ENCODE measurements around the gene ARFGEF2. TPM values are rescaled to one million over a fixed set of nuclear protein-coding genes. Genes with fewer than 3 reads are reported as not detected.
A peak's percentile ranks its signal among the peaks of the same experiment; 100 is the strongest.

ARFGEF2 gene
- total RNA-seq (2013; cell fraction: nucleolus; rRNA removed): 72.3 and 79.2 TPM in 2 replicates
- 23.3 and 25.8 TPM in 2 replicates for total RNA-seq (2014; rRNA removed)
- 23.8 and 24.9 TPM in 2 replicates for total RNA-seq (2014; rRNA removed; fragmentation: Illumina TruSeq; extraction: Trizol)
- total RNA-seq (2021): 23.0 and 24.1 TPM in 2 replicates
- polyA plus RNA-seq (2011; ENCODE audit: low read depth): 7.9 TPM
- 20.7 and 22.7 TPM in 2 replicates for polyA plus RNA-seq (2011; rRNA removed)
- polyA plus RNA-seq (2011; cell fraction: cytosol; rRNA removed): 13.7 and 15.1 TPM in 2 replicates
- polyA plus RNA-seq (2011; cell fraction: nucleus; rRNA removed): 23.5 and 26.3 TPM in 2 replicates
- polyA plus RNA-seq (2012): 11.5 and 13.5 TPM in 2 replicates
- 20.6 and 23.0 TPM in 2 replicates for polyA plus RNA-seq (2014; fragmentation: Illumina TruSeq; extraction: Trizol)
- 1 to 10 TPM; 5.2 to 5.8 TPM for polyA plus RNA-seq (2014; fragmentation: Nextera tagmentation; extraction: Ambion mirVana)
- polyA plus RNA-seq (2014; rRNA removed): 13.8 and 14.9 TPM in 2 replicates
- polyA plus RNA-seq (2016; fragmentation: Nextera tagmentation; extraction: Ambion mirVana): 10 to 100 TPM; 11.6 to 14.0 TPM
- 48.0 and 50.4 TPM in 2 replicates for polyA minus RNA-seq (2011; rRNA and poly(A)+ RNA removed)
- polyA minus RNA-seq (2011; cell fraction: cytosol; rRNA and poly(A)+ RNA removed): 12.6 and 17.2 TPM in 2 replicates
- polyA minus RNA-seq (2011; cell fraction: nucleus; rRNA and poly(A)+ RNA removed): 17.8 and 23.9 TPM in 2 replicates
- Bru-seq, nascent RNA: percentile 79 among the genes with signal in this experiment
- BruChase-seq, experiment 1, labeled RNA remaining after a 6-hour chase: percentile 86 among the genes with signal in this experiment
- percentile 84 among the genes with signal in this experiment for BruChase-seq, experiment 2, labeled RNA remaining after a 2-hour chase
- long read RNA-seq, experiment 1, partial matches to known transcripts: 1 of 2 reads
- long read RNA-seq, experiment 1, other reads (novel, unspliced or antisense): 1 of 2 reads
- long read RNA-seq, experiment 2, partial matches to known transcripts: 1 of 12 reads
- long read RNA-seq, experiment 2, other reads (novel, unspliced or antisense): 11 of 12 reads

- H3K79me2 ChIP-seq (ENCODE audit: control insufficient read depth, insufficient read depth, low read length): peaks cover 46% of the 10 kb centered on the region
- peak within 1 kb of the TSS; percentile 97 for H3K9ac ChIP-seq (ENCODE audit: control insufficient read depth, insufficient read depth, low read length)
- in situ Hi-C loops (cut with MboI) (no loop called here), intact Hi-C loops (cut with micrococcal nuclease; ENCODE audit: unreplicated experiment) (loop anchor here (5.0 kb wide), 1 partner anchor 74 kb away; no protein-coding TSS in a partner anchor)
- BruUV-seq (replicated peaks): no TSS peak
- SMC1A ChIA-PET (ENCODE audit: uncharacterized antibody, unreplicated experiment): interaction anchor here (0.7 to 1.9 kb wide), 3 partner anchors 17 to 264 kb away, joined by 3 to 8 read pairs (median 3); no protein-coding TSS in a partner anchor
- no peaks in the 10 kb centered on the region for H3K9me3 ChIP-seq (replicated peaks; ENCODE audit: control insufficient read depth, insufficient read depth, low read length)
- WGBS (ENCODE audit: insufficient coverage, insufficient replicate concordance, low lambda C conversion rate, missing lambda C conversion rate): 1% methylated on average over 66 of the region's 70 CpGs
- H2AFZ ChIP-seq (ENCODE audit: control insufficient read depth, low read depth, low read length): peak within 1 kb of the TSS; percentile 98
- no peaks in the 10 kb centered on the region for H3K36me3 ChIP-seq (ENCODE audit: control insufficient read depth in 2 of 2, insufficient read depth in 2 of 2, low read length in 1 of 2)
- CTCF ChIA-PET: interaction anchor here (0.6 to 1.4 kb wide), 3 partner anchors 9 to 296 kb away, joined by 3 to 4 read pairs (median 3); no protein-coding TSS in a partner anchor
- DNase-seq (ENCODE audit: low read depth, low spot score) (peak; percentile 77), FAIRE-seq (peak; percentile 44), ATAC-seq (peak; percentile 88)
- H4K20me1 ChIP-seq (ENCODE audit: control insufficient read depth, insufficient read depth): no peaks in the 10 kb centered on the region
- peak within 1 kb of the TSS; percentile 91 for H3K4me2 ChIP-seq (ENCODE audit: control insufficient read depth, insufficient read depth)
- peak within 1 kb of the TSS; percentile 91 for H3K27ac ChIP-seq (ENCODE audit: control insufficient read depth, insufficient read depth)
- H3K27me3 ChIP-seq (replicated peaks in 1 of 2; ENCODE audit: control insufficient read depth in 2 of 2, insufficient read depth in 2 of 2, low read length in 1 of 2): no peaks in the 10 kb centered on the region
- POLR2A ChIA-PET: interaction anchor here (0.6 to 1.7 kb wide), 2 partner anchors 73 to 125 kb away, joined by 4 to 5 read pairs; partner anchors contain the start of gene CSE1L
- peaks cover 16% of the 10 kb centered on the region for H3K4me1 ChIP-seq (ENCODE audit: control insufficient read depth, insufficient read depth, low read length)
- peak within 1 kb of the TSS; percentile 87 for H3K4me3 ChIP-seq
- RAD21 ChIA-PET (ENCODE audit: unreplicated experiment): interaction anchor here (1.3 kb wide), 1 partner anchor 152 kb away, joined by 3 read pairs; no protein-coding TSS in a partner anchor
- peak; percentile 45 for TF ChIP-seq ZNF687 (IDR thresholded peaks at IDR 0.05)
- TF ChIP-seq CBX3 (IDR thresholded peaks at IDR 0.05; ENCODE audit: borderline replicate concordance, low read depth): no peak
- peak; percentile 80 for TF ChIP-seq CREM (IDR thresholded peaks at IDR 0.05; ENCODE audit: low read depth)
- TF ChIP-seq IKZF1 (conservative IDR thresholded peaks at IDR 0.05): peak; percentile 84
- TF ChIP-seq NFYA (IDR thresholded peaks at IDR 0.05; ENCODE audit: borderline replicate concordance, low read depth, low read length): no peak
- peak; percentile 22 for TF ChIP-seq CUX1 (IDR thresholded peaks at IDR 0.05; ENCODE audit: insufficient replicate concordance, low read depth, low read length)
- peak; percentile 91; the same call in 1 of the 2 replicates for TF ChIP-seq ATF3 (IDR thresholded peaks at IDR 0.05; ENCODE audit: borderline replicate concordance, extremely low read depth, low read depth, low read length)
Observed at GRCh38 chr20:48921168-48921882, at the start of gene ARFGEF2. ARFGEF2 (plus strand) TSS chr20:48921711; CDS start chr20:48921890, 179 bp downstream.
